ENCODE results near the gene SCARB1. TPM values are rescaled to one million over a fixed set of nuclear protein-coding genes. Genes with fewer than 3 reads are reported as not detected.

The SCARB1 gene
- total and polyA plus RNA-seq, 2 of the 13 experiments (the other 11 are each of a cell fraction or from before 2014, with no cell fraction given): 63.4 to 160 TPM

GRCh38 chr12:124904306-124905098 lies 40.8 kb upstream of the SCARB1 start (continued):
- TF ChIP-seq ZNF569 (CRISPR knock-in tag; IDR thresholded peaks at IDR 0.05; ENCODE audit: borderline replicate concordance): no peak
- peak; percentile 66 for TF ChIP-seq ZGPAT (CRISPR knock-in tag; IDR thresholded peaks at IDR 0.05)
- TF ChIP-seq NBN (conservative IDR thresholded peaks at IDR 0.05): no peak
- TF ChIP-seq SYNCRIP (IDR thresholded peaks at IDR 0.05; ENCODE audit: insufficient read depth, low read depth, low read length): no peak
- no peak for TF ChIP-seq CENPX (CRISPR knock-in tag; IDR thresholded peaks at IDR 0.05)
- TF ChIP-seq HNRNPL (IDR thresholded peaks at IDR 0.05; ENCODE audit: low read depth, low read length): no peak
- TF ChIP-seq ELF3 (CRISPR knock-in tag; IDR thresholded peaks at IDR 0.05): peak; percentile 77
- TF ChIP-seq CERS6 (CRISPR knock-in tag; IDR thresholded peaks at IDR 0.05): no peak
- TF ChIP-seq KMT2B (CRISPR knock-in tag; IDR thresholded peaks at IDR 0.05): peak; percentile 83
- TF ChIP-seq ATF3 (CRISPR knock-in tag; IDR thresholded peaks at IDR 0.05): peak; percentile 88
- TF ChIP-seq, protein P1, sequence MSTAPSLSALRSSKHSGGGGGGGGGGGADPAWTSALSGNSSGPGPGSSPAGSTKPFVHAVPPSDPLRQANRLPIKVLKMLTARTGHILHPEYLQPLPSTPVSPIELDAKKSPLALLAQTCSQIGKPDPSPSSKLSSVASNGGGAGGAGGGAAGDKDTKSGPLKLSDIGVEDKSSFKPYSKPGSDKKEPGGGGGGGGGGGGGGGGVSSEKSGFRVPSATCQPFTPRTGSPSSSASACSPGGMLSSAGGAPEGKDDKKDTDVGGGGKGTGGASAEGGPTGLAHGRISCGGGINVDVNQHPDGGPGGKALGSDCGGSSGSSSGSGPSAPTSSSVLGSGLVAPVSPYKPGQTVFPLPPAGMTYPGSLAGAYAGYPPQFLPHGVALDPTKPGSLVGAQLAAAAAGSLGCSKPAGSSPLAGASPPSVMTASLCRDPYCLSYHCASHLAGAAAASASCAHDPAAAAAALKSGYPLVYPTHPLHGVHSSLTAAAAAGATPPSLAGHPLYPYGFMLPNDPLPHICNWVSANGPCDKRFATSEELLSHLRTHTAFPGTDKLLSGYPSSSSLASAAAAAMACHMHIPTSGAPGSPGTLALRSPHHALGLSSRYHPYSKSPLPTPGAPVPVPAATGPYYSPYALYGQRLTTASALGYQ (CRISPR knock-in tag; IDR thresholded peaks at IDR 0.05): 0 out of 2 replicates have a peak, but pooled peaks have one; percentile 35
- TF ChIP-seq PPARG (CRISPR knock-in tag; conservative IDR thresholded peaks at IDR 0.05): peak; percentile 51; the same call in 1 of the 2 replicates
- no peak for TF ChIP-seq GTF2F1 (IDR thresholded peaks at IDR 0.05; ENCODE audit: low read length)
- TF ChIP-seq FOXJ3 (CRISPR knock-in tag; IDR thresholded peaks at IDR 0.05; ENCODE audit: borderline replicate concordance): 0 out of 2 replicates have a peak, but pooled peaks have one; percentile 49
- peak; percentile 74; the same call in 1 of the 2 replicates for TF ChIP-seq MIER3 (CRISPR knock-in tag; IDR thresholded peaks at IDR 0.05; ENCODE audit: borderline replicate concordance)
- peak in 1 of 2 experiments; percentile 48; a peak in 1 of 4 replicates for TF ChIP-seq HMGXB4 (CRISPR knock-in tag; IDR thresholded peaks at IDR 0.05; ENCODE audit: borderline replicate concordance in 1 of 2, low read depth in 1 of 2)
- TF ChIP-seq HOXA7 (CRISPR knock-in tag; IDR thresholded peaks at IDR 0.05): no peak
- TF ChIP-seq ZNF263 (CRISPR knock-in tag; IDR thresholded peaks at IDR 0.05): peak; percentile 51; the same call in 1 of the 2 replicates
- TF ChIP-seq RBFOX2 (IDR thresholded peaks at IDR 0.05; ENCODE audit: low read depth, low read length): no peak
- TF ChIP-seq AHR (CRISPR knock-in tag; IDR thresholded peaks at IDR 0.05): 0 out of 2 replicates have a peak, but pooled peaks have one; percentile 54
- no peak for TF ChIP-seq U2AF1 (optimal IDR thresholded peaks at IDR 0.05; ENCODE audit: low read depth, low read length)
- TF ChIP-seq NR2F1 (CRISPR knock-in tag; IDR thresholded peaks at IDR 0.05): no peak
